ENCODE measurements around the gene ADCY6. TPM values are rescaled to one million over a fixed set of nuclear protein-coding genes. Genes with fewer than 3 reads are reported as not detected.

ADCY6 gene
- total RNA-seq (2014; rRNA removed; shearing (Covaris generic)) = not detected in 2 replicates
- total RNA-seq (2022) = not detected in 2 replicates
- percentile 6 among the genes with signal in this experiment for Bru-seq, nascent RNA
- not detected for BruChase-seq, experiment 1, labeled RNA remaining after a 6-hour chase
- percentile 6 among the genes with signal in this experiment for BruChase-seq, experiment 2, labeled RNA remaining after a 2-hour chase
- long read RNA-seq = 0 reads

DNA sequence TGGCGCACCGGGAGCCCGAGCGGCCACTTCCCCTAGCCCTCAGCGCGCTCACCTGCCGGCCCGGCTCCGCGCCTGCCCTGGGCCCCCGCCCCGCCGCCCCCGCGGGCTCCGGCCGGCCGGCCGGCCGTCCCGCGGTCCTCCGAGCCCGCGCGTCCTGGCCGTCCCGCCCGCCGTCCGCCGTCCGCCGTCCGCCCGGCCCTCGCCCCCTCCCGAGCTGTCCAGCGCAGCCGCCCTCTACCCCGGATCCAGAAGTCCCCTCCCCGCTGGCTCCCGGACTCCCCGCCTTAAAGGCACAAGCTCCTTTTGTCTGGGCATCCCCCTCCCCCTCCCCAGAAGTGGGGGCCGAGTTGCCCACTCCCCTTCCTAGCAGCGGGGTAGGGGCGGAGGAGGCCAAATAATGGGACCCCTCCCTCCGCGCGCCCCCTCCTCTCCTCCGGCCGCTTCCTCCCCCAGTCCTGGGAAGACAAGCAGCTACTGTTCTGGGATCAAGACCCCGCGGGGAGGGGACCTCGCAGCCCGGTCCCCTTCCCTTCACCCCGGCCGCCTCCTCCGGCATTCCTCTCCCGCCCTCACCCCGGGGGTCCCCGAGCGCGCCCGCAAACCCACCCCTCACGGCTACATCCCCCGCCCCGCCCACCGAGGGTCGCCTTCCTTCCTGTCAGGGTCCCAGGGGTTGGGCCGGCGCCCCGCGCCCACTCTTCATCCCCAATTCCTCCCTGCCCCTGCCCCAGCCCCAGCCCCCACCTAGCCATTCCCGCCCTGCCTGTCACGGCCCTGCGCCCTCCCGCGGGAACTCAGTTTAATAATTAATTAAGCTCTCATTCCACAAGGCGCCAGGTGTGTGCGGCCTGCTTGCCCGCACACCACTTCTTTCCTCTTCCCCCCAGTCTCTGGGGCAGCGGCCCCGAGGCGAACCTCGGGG is at the start of gene ADCY6:
Gene ADCY6 (minus strand): TSS at position 236 of the 922 bp plus-strand sequence. CDS start 5,655 bp downstream, outside the sequence.
- ChIA-PET CTCF (ENCODE audit: unreplicated experiment) (interaction anchor here (0.5 to 0.7 kb wide), 3 partner anchors 21 to 254 kb away, joined by 3 to 9 read pairs (median 3); no protein-coding TSS in a partner anchor), POLR2A (no interaction called here)
- no TSS peak for BruUV-seq (replicated peaks)
- Histone ChIP-seq H3K9me3 (ENCODE audit: low read length) (no peaks in the 10 kb centered on the region), H3K9me2 (ENCODE audit: insufficient read depth, low read length) (no peaks in the 10 kb centered on the region), H3K79me2 (ENCODE audit: insufficient read depth, low read depth, low read length) (no peaks in the 10 kb centered on the region), H3K4me3 (ENCODE audit: low read depth, low read length, poor library complexity, severe bottlenecking) (no peak within 1 kb of the TSS), H3K4me2 (ENCODE audit: low read length) (no peak within 1 kb of the TSS), H4K20me1 (ENCODE audit: insufficient read depth, low read length) (no peaks in the 10 kb centered on the region), H3K36me3 (ENCODE audit: insufficient read depth, low read length) (no peaks in the 10 kb centered on the region), H3K27ac (ENCODE audit: low read depth, low read length, poor library complexity, severe bottlenecking) (no peak within 1 kb of the TSS), H2AFZ (ENCODE audit: low read length) (no peak within 1 kb of the TSS), H3K4me1 (ENCODE audit: insufficient read depth, low read length, poor library complexity, severe bottlenecking) (no peaks in the 10 kb centered on the region)
- intact Hi-C loops (cut with micrococcal nuclease; ENCODE audit: unreplicated experiment) = no loop called here
- no peak for TF ChIP-seq EZH2phosphoT487 (IDR thresholded peaks at IDR 0.05; ENCODE audit: borderline replicate concordance, low read depth, low read length)
- TF ChIP-seq, protein P1, sequence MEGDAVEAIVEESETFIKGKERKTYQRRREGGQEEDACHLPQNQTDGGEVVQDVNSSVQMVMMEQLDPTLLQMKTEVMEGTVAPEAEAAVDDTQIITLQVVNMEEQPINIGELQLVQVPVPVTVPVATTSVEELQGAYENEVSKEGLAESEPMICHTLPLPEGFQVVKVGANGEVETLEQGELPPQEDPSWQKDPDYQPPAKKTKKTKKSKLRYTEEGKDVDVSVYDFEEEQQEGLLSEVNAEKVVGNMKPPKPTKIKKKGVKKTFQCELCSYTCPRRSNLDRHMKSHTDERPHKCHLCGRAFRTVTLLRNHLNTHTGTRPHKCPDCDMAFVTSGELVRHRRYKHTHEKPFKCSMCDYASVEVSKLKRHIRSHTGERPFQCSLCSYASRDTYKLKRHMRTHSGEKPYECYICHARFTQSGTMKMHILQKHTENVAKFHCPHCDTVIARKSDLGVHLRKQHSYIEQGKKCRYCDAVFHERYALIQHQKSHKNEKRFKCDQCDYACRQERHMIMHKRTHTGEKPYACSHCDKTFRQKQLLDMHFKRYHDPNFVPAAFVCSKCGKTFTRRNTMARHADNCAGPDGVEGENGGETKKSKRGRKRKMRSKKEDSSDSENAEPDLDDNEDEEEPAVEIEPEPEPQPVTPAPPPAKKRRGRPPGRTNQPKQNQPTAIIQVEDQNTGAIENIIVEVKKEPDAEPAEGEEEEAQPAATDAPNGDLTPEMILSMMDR (conservative IDR thresholded peaks at IDR 0.05; ENCODE audit: low read length) = no peak
- DNase-seq (ENCODE audit: low spot score) = no peak

DNA sequence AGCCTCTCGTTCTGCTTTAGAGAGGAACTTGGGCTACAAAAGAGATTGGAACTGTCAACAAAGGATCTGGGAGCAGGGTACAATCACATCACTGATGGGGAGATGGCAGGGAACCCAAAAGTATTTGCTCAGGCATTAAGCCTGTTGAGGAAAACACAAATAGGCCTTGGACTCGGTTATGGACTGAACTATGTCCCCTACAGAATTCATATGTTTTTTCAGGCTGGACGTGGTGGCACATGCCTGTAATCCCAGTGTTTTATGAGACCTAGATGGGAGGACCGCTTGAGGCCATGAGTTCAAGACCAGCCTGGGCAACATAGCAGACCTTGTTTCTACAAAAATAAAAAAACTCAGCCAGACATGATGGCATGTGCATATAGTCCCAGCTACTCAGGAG is 49.2 kb upstream of the ADCY6 start:
- no peak overlapping the region for H3K4me2 ChIP-seq (ENCODE audit: low read length)
- no peak overlapping the region for H2AFZ ChIP-seq (ENCODE audit: low read length)
- DNase-seq (ENCODE audit: low spot score) = no peak
- POLR2A ChIA-PET = interaction anchor here (1.2 kb wide), 1 partner anchor 15 kb away, joined by 3 read pairs; no protein-coding TSS in a partner anchor
- H3K9me2 ChIP-seq (ENCODE audit: insufficient read depth, low read length) = no peaks in the 10 kb centered on the region
- H3K4me3 ChIP-seq (ENCODE audit: low read depth, low read length, poor library complexity, severe bottlenecking) = no peak overlapping the region
- H3K79me2 ChIP-seq (ENCODE audit: insufficient read depth, low read depth, low read length) = no peaks in the 10 kb centered on the region
- H3K4me1 ChIP-seq (ENCODE audit: insufficient read depth, low read length, poor library complexity, severe bottlenecking) = no peaks in the 10 kb centered on the region
- no peaks in the 10 kb centered on the region for H3K9me3 ChIP-seq (ENCODE audit: low read length)
- no TSS peak for BruUV-seq (replicated peaks)
- no peaks in the 10 kb centered on the region for H4K20me1 ChIP-seq (ENCODE audit: insufficient read depth, low read length)
- intact Hi-C loops (cut with micrococcal nuclease; ENCODE audit: unreplicated experiment) = no loop called here
- H3K36me3 ChIP-seq (ENCODE audit: insufficient read depth, low read length) = peaks cover 80% of the 10 kb centered on the region
- TF ChIP-seq, protein P1 (conservative IDR thresholded peaks at IDR 0.05; ENCODE audit: low read length) = no peak
- no peak for TF ChIP-seq EZH2phosphoT487 (IDR thresholded peaks at IDR 0.05; ENCODE audit: borderline replicate concordance, low read depth, low read length)
- CTCF ChIA-PET (ENCODE audit: unreplicated experiment) = no interaction called here
- H3K27ac ChIP-seq (ENCODE audit: low read depth, low read length, poor library complexity, severe bottlenecking) = no peak overlapping the region
